CD4-positive, alpha-beta T cell treated with Interferon gamma for 1 hour (primary cell): ENCODE data around the gene CDC42SE2.
A peak's percentile ranks its signal among the peaks of the same experiment; 100 is the strongest.

ENCODE experiments used
- DNase-seq: peaks from one replicate; pipeline ENCODE4 v3.0.0-alpha.2; 2020

CDC42SE2 gene

GRCh38 chr5:131373265-131373664 lies 109.4 kb downstream of the CDC42SE2 start:
- no peak for DNase-seq

- no peak for DNase-seq
Observed at GRCh38 chr5:131375351-131375750, 111.5 kb downstream of the CDC42SE2 start.

GRCh38 chr5:131377346-131377745 lies 113.5 kb downstream of the CDC42SE2 start:
- DNase-seq: no peak

- no peak for DNase-seq
Observed at GRCh38 chr5:131377785-131378325, 114.0 kb downstream of the CDC42SE2 start.

- DNase-seq: peak; percentile 33
Observed at GRCh38 chr5:131378721-131379541, 115.1 kb downstream of the CDC42SE2 start.

- peak; percentile 91 for DNase-seq
Observed at GRCh38 chr5:131379723-131380122, 115.9 kb downstream of the CDC42SE2 start.

GRCh38 chr5:131380238-131380637 lies 116.4 kb downstream of the CDC42SE2 start:
- DNase-seq: peak; percentile 38

- no peak for DNase-seq
Observed at GRCh38 chr5:131381021-131381420, 117.2 kb downstream of the CDC42SE2 start.

GRCh38 chr5:131381777-131382176 lies 117.9 kb downstream of the CDC42SE2 start:
- DNase-seq: no peak

- peak; percentile 80 for DNase-seq
Observed at GRCh38 chr5:131382407-131383395, 118.8 kb downstream of the CDC42SE2 start.

GRCh38 chr5:131384173-131384572 lies 120.3 kb downstream of the CDC42SE2 start:
- no peak for DNase-seq

GRCh38 chr5:131384616-131385214 lies 120.9 kb downstream of the CDC42SE2 start:
- no peak for DNase-seq

GRCh38 chr5:131386124-131386523 lies 122.3 kb downstream of the CDC42SE2 start:
- DNase-seq: no peak

GRCh38 chr5:131386779-131387178 lies 122.9 kb downstream of the CDC42SE2 start:
- no peak for DNase-seq

- no peak for DNase-seq
Observed at GRCh38 chr5:131387255-131387654, 123.4 kb downstream of the CDC42SE2 start.

GRCh38 chr5:131389096-131389868 lies 125.4 kb downstream of the CDC42SE2 start:
- DNase-seq: no peak

- DNase-seq: no peak
Observed at GRCh38 chr5:131389869-131390265, 126.0 kb downstream of the CDC42SE2 start.

- DNase-seq: no peak
Observed at GRCh38 chr5:131392466-131393095, 128.7 kb downstream of the CDC42SE2 start.

GRCh38 chr5:131393498-131393968 lies 129.7 kb downstream of the CDC42SE2 start:
- DNase-seq: no peak

- DNase-seq: peak; percentile 54
Observed at GRCh38 chr5:131394128-131394527, 130.3 kb downstream of the CDC42SE2 start.

GRCh38 chr5:131396015-131396414 lies 132.2 kb downstream of the CDC42SE2 start:
- DNase-seq: no peak
